ENCODE results near the gene IFIT1. TPM values are rescaled to one million over a fixed set of nuclear protein-coding genes. Genes with fewer than 3 reads are reported as not detected.
"Not testable (repeated sequence)": the region's sequence is repeated elsewhere in the genome, so short reads cannot be mapped to it uniquely, and the experiment has no call there.

The IFIT1 gene, protein sequence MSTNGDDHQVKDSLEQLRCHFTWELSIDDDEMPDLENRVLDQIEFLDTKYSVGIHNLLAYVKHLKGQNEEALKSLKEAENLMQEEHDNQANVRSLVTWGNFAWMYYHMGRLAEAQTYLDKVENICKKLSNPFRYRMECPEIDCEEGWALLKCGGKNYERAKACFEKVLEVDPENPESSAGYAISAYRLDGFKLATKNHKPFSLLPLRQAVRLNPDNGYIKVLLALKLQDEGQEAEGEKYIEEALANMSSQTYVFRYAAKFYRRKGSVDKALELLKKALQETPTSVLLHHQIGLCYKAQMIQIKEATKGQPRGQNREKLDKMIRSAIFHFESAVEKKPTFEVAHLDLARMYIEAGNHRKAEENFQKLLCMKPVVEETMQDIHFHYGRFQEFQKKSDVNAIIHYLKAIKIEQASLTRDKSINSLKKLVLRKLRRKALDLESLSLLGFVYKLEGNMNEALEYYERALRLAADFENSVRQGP
- 65.5 TPM for polyA plus RNA-seq (ENCODE audit: insufficient read length)

DNA sequence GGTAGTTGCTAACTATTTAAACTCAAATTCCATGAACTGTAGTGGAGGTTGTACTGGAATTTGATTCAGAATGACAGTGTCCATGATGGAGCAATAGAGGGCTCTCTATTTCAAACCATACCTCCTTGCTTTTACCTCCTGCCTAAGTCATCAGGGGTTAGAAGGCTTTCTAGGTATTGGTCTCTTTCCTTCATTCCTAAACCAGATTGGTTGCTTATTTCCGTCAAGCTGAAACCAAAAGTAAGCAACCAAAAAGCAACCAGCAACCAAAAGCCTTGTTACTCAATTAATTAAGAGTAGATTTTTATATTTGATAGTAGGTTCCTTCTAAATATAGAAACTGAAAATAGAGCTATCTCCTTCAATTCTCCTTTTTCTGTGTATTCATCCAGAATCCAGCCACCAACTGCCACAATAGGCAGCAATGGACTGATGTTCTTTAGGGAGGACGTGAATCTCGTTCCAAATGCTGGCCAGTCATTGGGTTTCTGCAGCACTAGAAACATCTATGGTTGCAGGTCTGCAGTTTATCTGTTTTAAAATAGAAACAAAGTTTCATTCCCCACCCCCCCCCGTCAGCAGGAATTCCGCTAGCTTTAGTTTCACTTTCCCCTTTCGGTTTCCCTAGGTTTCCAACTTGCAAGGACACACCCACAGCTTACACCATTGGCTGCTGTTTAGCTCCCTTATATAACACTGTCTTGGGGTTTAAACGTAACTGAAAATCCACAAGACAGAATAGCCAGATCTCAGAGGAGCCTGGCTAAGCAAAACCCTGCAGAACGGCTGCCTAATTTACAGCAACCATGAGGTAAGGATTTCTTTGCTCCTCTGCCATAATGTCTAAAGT is at the start of gene IFIT1:
Gene IFIT1 (plus strand): TSS at position 717 of the 850 bp plus-strand sequence. CDS start 90 bp downstream, at position 807.
- DNase-seq, result peak; percentile 89

DNA sequence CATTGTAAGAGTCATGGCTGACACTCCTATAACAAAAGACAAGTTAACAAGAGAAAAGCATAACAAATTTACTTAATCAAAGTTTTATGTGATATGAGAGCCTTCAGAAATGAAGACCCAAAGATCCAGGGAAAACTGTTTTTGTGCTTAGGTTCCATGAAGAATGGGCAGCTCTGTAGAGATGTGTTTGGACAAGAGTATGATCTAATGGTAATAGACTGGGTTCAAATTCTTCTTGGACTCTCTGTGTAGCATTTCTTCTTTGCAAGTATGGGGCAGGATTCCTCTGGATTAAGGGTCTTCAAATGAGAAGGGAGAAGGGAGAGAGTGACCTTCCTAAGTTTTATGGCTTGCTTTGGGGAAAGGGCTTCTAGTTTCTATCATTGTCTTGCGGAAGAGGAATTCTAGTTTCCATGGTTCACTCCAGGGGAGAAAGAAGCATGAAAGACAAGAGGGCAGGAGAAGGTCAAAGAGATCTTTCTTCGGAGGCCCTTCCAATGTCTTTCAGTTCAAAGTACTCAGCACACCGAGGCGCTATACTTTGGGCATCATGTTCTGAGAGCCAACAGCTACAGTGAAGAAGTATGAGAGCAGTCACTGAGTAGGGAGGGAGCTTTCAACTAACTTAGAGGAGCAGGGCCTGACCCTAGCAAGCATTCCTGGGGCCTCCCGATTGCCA is 49.2 kb upstream of the IFIT1 start:
- no peak for DNase-seq

DNA sequence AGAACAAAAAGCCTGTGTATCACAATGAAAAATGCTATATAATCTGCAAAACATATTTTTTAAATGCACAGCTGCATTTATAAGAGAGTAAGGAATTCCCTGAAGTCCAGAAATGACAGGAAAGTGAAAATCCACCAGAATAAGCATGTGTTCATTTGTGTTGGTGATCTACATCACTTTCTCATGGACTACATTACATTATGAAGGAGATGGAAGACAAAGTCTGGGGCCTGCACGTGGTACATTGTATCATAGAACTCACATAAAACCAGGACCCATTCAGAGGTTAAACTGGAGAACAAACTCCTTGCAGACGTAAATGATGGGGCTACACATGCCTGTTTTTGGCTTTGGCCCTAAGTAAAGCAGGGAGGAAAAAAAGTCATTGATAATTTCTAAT is 48.3 kb upstream of the IFIT1 start:
- no peak for DNase-seq

DNA sequence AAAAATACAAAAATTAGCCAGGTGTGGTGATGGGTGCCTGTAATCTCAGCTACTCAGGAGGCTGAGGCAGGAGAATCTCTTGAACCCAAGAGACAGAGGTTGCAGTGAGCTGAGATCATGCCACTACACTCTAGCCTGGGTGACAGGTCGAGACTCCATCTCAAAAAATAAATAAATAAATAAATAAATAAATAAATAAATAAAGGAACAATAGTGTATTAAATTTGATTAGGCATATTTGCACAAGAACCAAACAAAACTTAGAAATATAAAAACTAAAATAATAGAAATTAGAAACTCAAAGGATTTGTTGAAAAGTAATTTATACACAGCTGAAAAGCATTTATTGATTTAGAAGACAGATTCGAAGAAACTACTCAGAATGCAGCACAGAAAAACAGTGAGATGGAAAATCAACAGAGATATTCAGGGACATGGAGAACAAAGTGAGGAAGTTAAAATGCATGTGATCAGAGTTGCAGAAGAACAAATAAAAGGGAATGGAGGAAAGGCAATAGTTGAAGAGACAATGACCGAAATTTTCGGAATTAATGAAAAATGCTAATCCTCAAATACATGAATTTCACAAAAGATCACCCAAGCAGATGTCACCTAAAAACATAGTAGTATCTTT is 46.9 kb upstream of the IFIT1 start:
- DNase-seq, result no peak

DNA sequence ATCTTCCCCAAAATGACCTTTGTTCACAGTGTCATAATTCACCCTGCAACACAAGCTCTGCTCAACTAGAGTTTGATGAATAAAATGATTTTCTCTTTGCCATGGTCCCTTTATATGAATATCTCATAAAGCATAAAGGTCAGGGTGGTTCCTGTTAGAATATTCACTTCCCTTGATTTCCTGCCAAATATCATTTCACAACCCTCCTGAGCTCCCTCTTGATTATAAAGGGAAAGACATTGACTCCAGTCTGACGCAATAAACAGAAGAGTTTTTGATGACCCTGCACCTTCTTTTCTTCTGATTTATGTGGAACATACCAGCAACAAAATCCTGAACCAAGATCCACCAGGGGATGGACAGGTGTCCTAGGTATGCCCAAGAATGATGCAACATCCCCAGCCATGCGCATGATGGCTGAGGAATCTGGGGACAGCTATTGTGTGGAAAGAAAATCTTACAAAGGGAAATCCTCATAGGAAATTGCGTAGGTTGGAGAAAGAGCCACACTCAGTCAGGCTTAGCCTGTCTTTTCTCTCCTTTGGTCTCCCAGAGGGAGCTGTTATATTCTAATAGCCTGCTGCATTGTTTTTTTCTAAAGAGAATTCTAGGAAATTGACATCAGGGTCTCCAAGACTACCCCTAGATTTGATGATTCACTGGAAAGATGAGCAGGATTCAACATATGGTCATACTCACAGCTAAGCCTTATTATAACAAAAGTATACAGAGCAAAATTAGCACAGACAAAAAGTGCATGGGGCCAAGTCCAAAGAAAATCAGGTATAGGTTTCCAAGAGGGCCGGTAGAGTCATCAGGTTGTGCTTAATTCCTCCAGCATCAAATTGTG is 45.8 kb upstream of the IFIT1 start:
- no peak for DNase-seq

DNA sequence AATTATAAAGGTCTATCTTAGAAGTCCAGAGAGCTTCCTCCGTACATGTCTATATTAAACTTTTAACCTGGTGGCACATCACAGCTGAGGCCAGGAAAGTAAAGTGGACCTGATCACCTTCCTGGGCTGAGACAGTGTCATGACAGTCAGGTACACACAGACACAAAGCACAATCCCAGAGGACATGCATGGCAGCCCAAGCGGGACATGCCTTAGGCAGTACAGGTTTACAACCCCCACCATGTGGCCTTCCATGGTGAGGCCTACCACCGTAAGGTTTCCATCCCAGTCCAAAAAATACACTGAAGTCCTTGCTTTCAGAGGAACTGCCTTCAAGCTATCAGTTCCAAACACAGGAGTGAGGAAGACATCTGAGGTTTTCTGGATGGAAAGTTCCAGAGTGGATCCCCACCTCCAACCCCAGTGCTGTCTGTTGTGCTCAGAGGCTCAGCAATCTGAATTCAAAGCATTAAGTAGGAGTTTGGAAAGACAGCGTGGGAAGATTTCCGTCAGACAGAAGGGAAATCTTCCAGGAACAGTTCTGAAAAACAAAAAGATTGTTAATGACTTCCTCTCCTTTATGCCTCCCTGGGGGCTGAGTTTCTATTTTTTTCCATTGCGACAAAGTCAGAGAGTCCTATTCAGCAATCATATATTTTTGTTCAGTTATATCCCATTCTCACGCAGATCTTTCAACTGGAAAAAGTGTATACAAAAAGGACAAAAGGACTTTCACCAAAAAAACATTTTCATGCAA is 44.5 kb upstream of the IFIT1 start:
- DNase-seq, result no peak

DNA sequence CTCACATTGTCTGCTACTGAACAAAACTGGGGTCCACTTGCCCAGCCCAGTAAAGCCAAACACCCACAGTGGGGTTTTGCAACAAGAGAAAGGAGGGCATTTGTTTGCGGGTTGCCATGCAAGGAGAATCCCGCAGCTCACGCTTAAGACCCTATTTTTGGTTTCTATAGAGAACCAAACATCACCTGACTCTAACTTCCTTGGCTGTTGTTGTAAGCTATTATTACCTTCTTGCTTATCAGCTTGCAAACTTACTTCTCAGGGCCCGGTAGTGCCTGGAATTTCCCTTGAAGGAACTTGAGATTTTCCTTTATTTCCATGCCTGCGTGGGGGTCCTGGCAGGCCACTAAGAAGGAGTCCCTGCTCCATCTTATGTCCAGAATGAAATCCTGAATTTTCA is 43.9 kb upstream of the IFIT1 start:
- no peak for DNase-seq

DNA sequence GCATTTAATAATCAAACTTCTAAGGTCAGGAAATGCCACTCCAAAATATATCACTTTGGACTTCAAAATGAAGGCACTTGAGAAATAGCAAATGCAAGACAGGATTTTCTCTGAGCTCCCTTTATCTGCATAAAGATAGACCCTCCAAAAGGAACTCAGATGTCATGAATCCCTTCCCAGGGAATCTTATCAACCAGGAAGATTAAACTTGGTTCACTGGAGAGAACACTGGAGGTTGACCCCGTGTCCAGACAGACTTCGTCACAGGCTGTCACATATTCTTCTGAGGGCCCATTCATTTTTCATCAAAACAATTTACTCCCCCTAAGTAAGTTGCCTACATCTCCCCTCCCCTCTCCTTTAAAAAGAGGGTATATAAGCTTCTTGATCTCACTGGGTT is 43.4 kb upstream of the IFIT1 start:
- no peak for DNase-seq

DNA sequence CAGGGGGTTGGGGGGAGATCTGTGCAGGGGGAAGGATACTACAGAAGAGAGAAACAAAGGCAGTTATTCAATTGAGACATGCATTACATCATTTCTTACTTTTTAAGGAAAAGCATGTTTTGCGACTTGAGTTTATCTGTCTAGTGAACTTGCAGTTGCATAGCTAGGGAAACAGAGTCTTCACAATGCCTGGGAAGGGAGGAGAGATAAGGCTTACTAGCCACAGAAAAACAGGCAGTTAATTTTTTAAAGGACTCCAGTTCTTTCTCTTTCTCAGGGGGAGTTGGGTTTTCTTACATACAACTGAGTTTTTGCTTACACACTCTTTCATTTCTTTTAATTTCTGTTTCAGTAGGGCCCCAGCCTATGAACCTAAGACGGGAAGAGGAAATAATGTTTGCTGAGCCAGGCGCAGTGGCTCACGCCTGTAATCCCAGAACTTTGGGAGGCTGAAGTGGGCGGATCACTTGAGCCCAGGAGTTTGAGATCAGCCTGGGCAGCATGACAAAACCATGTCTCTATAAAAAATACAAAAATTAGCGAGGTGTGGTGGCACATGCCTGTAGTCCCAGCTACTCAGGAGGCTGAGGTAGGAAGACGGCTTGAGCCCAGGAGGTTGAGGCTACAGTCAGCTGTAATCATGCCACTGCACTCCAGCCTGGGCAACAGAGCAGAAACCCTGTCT is 41.6 kb upstream of the IFIT1 start:
- not testable (repeated sequence) for DNase-seq

DNA sequence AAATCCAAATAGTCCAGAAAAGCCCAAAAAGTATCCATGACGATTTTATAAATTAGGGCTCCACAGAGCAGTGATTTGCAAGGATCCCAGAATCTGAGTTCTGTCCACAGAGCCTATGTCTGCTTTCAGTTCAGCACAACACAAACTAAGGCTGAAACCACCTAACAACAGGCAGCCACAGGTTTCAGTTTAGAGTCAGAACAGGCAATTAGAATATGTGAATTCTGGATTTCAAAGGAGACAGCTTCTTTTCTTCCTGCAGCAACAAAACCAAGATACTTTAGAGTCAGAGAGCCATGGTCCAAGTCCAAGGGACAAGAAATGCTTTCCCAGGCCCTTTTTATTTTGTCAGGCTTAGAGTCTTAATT is 41.0 kb upstream of the IFIT1 start:
- DNase-seq, result no peak

DNA sequence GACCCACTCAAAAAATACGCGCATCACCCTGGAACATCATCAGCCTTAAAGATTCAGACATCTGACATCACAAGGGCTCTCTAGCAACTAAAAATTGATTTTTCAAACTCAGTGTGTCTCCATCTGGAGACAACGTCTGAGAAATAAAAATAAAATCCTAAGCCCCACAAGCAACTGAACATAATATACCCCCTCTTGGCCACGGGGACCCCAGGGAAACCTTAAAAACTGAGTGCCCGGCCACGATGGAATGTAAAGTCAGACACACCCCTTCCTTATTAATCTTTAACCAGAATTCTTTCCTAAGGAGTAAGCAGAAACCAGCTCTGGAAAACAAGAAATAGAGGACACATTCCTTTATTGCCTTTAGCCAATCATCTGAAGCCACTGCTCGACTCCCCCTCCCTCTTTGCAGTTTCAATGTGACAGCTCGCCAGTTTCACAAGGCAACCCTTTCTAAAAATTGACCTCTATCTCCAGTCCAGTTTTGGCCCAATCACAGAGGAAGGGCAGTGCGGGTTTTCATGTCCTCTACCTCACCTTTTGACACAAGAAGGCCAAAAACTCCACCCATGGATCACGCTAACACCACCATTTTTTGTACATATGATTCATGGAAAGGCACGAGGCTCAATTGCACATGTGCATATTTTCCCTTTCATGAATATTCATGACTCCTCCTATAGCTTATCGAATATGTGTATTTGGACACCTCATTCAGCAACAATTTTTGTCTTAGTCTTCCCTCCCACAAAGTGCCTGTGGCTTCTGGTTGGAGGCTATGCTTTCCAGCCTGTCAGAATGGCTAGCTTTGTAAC is 40.4 kb upstream of the IFIT1 start:
- DNase-seq, result no peak

DNA sequence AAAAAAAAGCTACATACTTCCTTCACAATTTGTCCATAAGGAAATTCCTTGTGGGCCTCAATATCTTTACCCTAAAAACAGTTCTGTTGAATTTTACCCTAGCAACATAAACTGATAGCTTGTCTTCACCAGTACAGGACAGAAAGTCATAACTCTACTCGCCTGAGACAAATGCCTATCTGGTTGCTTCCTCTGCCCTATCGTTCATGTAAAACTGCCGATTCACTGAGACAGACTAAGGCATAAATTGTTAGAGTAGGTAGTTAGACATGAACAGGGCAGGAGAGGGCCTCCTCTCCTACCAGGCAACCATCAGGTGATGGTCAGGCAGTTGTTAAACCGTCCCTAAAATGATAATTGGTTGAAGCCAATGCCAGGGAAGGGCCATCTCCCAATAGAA is 39.6 kb upstream of the IFIT1 start:
- DNase-seq, result no peak

DNA sequence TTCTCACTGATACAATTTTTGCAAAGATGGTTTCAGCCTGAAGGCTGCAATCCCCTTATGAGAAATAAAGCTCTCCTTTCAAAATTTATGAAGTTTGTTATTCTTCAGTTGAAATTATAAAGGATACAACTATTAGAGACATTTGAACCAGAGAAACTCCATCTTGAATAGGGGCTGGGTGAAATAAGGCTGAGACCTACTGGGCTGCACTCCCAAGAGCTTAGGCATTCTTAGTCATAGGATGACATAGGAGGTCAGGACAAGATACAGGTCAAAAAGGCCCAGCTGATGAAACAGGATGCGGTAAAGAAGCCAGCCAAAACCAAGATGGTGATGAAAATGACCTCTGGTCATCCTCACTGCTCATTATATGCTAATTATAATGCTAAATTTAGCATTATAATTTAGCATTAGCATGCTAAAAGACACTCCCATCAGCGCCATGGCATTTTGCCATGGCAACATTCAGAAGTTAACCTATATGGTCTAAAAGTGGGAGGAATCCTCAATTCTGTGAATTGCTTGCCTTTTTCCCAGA is 37.0 kb upstream of the IFIT1 start:
- DNase-seq, result no peak

DNA sequence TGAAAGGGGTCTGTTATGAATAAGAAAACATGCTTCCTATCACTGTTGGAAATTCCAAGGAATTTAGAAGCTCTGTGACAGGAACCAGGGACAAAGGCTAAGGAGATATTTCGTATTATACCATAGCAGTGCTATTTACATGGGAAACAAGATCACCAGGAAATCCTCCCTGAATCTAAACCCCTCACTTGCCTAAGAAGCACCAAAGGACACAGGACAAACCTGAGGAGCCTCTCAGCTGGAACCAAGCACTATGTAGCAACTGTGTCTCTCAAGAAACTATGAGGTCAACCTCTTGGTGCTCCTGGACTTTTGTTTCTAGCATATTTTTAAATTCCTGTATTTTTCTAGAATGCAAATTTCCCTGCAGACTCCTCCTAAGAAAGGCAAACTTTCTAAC is 35.3 kb upstream of the IFIT1 start:
- DNase-seq, result no peak

DNA sequence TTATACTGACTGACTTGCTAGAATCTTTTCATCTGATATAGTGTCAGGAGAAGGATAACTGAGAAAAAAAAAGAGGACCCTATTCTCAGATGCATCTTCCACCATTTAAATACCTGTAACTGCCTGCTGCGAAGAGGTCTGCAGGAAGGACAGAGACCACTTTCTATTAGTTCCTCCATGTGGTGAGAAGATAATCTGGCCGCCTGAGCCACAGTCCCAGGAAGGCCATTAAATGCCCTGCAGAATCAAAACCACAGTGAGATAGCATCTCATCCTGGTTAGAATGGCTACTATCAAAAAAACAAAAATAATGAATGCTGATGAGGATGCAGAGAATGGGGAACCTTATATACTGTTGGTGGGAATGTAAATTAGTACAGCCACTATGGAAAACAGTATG is 34.4 kb upstream of the IFIT1 start:
- no peak for DNase-seq

DNA sequence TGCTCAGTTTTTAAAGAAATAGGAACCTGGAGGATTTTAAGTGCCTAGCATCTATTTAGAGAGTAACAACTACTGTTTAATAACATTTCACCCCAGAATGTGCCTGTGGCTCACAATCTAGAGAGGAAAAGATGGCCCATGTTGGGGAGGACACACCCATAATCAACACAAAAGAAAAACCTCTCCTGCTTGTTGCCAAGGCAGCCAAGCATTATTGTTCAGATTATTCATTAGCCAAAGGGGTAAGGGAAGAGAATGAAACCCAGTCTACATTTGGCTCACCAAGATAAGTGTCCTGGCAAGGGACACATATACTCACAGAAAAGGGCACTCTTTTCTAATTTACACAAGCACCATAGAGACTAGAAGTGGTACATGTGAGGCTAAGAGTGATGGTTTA is 32.3 kb upstream of the IFIT1 start:
- DNase-seq, result no peak

DNA sequence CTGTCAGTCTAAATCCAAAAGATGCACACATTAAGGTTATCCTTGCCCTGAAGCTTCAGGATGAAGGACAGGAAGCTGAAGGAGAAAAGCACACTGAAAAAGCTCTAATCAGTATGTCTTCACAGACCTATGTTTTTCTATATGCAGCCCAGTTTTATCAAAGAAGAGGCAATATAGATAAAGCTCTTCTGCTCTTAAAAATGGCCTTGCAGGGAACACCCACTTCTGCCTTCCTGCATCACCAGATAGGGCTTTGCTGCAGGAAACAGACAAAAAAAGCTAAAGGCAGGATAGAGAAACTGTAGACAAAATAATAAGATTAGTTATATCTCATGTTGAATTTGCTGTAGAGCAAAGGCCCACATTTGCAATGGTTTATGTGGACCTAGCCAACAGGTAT is 29.5 kb upstream of the IFIT1 start:
- no peak for DNase-seq

DNA sequence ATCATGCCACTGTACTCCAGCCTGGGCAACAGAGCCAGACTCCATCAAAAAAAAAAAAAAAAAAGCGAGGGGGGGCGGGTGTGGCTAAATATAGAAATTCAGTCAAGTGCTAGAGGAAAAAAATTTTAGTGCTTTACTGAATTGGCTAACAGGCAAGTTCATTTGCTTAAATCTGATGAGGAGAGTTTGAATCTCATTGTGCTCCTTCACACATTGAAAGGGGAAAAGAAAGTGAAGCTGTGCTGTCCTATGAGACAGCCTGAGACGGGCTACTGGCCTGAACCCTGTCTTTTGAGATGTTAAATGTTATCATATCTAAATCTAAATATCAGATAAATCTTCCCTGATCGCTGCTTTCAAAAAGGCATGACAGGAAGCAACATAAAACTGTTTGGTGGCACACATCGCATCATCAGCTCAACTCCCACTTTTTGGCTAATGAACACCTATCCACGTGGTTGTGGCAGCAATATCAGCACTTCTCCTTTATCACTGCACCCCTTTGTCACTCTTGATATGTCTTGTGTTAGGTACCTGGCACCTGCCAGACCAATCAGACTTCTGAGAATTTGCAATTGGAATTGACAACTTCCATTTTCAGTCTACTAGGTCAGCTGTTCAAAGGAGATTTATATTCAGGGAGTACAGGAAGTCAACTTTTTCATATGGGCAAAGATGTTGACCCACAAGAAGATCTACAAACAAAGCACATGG is 28.5 kb upstream of the IFIT1 start:
- no peak for DNase-seq

All from hindlimb muscle (tissue), 1 donor.